GM12872 (cell line): ENCODE results near the gene PTPN11.

Experiments used
- CTCF ChIP-seq: IDR thresholded peaks from 3 replicates; pipeline ENCODE4 v1.5.1; 2011; ENCODE audit warnings: low read depth, mild to moderate bottlenecking, low read length, moderate library complexity; ENCODE audit not compliant: insufficient read depth

PTPN11 gene

GRCh38 chr12:112517730-112518364 is 99.1 kb downstream of the PTPN11 start:
- TF ChIP-seq CTCF = no peak

GRCh38 chr12:112518365-112518735 is 99.6 kb downstream of the PTPN11 start:
- TF ChIP-seq CTCF = no peak

- no peak for TF ChIP-seq CTCF
Observed at GRCh38 chr12:112523856-112524255, 105.1 kb downstream of the PTPN11 start.

DNA sequence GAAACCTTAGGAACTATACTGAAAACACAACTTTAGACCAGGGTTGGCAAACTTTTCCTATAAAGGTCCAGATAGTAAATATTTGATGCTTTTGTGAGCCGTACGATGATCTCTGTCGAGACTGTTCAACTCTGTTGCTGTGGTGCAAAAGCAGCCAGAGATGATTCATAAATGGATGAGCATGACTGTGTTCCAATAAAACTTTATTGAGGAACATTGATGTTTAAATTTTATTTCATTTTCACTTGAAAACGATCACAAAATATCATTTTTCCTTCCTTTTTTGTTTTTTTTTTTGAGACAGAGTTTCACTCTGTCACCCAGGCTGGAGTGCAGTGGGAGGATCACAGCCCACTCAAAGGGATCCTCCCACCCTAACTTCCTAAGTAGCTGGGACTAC is 105.5 kb downstream of the PTPN11 start:
- TF ChIP-seq CTCF = no peak

DNA sequence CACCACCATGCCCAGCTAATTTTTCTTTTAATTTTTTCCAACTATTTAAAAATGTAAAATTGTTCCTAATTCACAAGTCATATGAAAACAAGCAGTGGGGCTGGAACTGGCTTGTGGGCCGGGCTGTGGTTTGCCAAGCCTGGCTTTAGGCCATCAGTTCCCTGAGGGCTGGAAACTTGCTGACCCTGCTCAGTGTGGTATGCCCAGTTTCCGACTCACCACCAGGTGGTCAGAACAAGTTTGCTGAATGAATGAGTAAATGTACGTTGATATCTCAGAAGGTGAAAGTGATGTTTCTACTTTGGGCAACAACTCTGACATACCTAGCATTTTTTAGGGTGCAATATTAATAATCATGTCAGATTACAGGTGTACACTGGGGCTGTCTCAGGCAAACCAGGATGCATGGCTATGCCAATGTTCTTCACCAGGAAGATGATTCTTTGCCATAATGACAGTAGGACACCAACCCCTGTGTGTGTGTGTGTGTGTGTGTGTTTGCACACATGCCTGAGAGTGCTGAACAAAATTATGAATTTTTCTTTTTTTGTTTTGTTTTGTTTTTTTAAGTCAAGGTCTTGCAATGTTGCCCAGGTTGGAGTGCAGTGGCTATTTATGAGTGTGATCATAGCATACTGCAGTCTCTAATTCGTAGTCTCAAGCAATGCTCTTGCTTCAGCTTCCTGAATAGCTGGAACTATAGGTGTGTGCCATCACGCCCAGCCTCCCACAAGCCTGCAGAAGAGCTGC is 106.1 kb downstream of the PTPN11 start:
- TF ChIP-seq CTCF = no peak

- no peak for TF ChIP-seq CTCF
Observed at GRCh38 chr12:112525426-112525809, 106.7 kb downstream of the PTPN11 start.

DNA sequence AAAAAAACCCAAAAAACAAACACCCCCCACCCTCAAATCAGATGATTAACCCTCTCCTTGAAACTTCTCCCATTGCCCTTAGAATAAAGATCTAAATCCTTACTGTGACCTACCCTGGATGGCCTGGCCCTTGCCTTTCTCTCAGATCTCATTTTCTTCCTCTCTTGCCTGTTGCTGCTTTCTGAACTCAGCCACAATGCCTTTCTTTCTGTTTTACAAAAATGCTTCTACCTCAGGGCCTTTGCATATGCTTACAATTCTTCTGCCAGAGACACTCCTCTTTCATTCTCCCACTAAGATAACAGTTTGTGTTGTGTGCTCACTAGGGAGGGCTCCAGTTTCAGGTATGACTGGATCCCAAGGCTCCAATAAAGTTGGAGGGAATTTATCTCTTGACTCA is 108.3 kb downstream of the PTPN11 start:
- no peak for TF ChIP-seq CTCF
